Stimulated activated CD4-positive, alpha-beta T cell treated with anti-CD3 and anti-CD28 coated beads, Interleukin-15, amount 100 ng/mL, for 48 hours (primary cell): Measurements from ENCODE around the gene PHF12.

Experiments
- DNase-seq, 2 donors: peaks; one replicate each; pipeline ENCODE4 v3.0.0-alpha.2; 2020; ENCODE audit warnings: low read depth in 2 of 2

Gene PHF12

GRCh38 chr17:28901866-28902818, 49.2 kb downstream of the PHF12 start:
- peak in 1 of 2 donors; percentile 31 for DNase-seq

- no peak for DNase-seq
Measured at GRCh38 chr17:28900986-28901726, 50.2 kb downstream of the PHF12 start.

GRCh38 chr17:28899212-28899815, 52.0 kb downstream of the PHF12 start:
- no peak for DNase-seq

GRCh38 chr17:28898527-28898955, 52.8 kb downstream of the PHF12 start:
- no peak for DNase-seq

- DNase-seq = no peak
Measured at GRCh38 chr17:28897769-28898526, 53.4 kb downstream of the PHF12 start.

GRCh38 chr17:28896884-28897768, 54.2 kb downstream of the PHF12 start, which contains the start of gene FLOT2:
Gene FLOT2 (minus strand): TSS chr17:28897733. CDS start chr17:28897574, 159 bp downstream.
- peak in 1 of 2 donors; percentile 47 for DNase-seq

- no peak for DNase-seq
Measured at GRCh38 chr17:28896491-28896883, 54.8 kb downstream of the PHF12 start.

- no peak for DNase-seq
Measured at GRCh38 chr17:28895794-28896447, 55.4 kb downstream of the PHF12 start.

- DNase-seq = peak in 1 of 2 donors; percentile 27
Measured at GRCh38 chr17:28893248-28894183, 57.8 kb downstream of the PHF12 start.

- no peak for DNase-seq
Measured at GRCh38 chr17:28892024-28892423, 59.3 kb downstream of the PHF12 start.

GRCh38 chr17:28891201-28891600, 60.1 kb downstream of the PHF12 start:
- no peak for DNase-seq

- DNase-seq = no peak
Measured at GRCh38 chr17:28889996-28890395, 61.3 kb downstream of the PHF12 start.

GRCh38 chr17:28888832-28889231, 62.5 kb downstream of the PHF12 start:
- DNase-seq = no peak

- no peak for DNase-seq
Measured at GRCh38 chr17:28887871-28888471, 63.3 kb downstream of the PHF12 start.

- DNase-seq = no peak
Measured at GRCh38 chr17:28885951-28886350, 65.4 kb downstream of the PHF12 start.

GRCh38 chr17:28885363-28885762, 66.0 kb downstream of the PHF12 start:
- no peak for DNase-seq

GRCh38 chr17:28883967-28884702, 67.2 kb downstream of the PHF12 start:
- DNase-seq = no peak
